Upper lobe of left lung (tissue), 4 donors: ENCODE measurements around the gene CDHR2.

ENCODE experiments used
- CTCF ChIP-seq, 6 experiments: fragments of 450-650 bp in 4 of 6; fragments of 200-600 bp in 2 of 6; sonication (generic) in 2 of 6; IDR thresholded peaks; one replicate each; pipeline ENCODE4 v1.5.1; 2016 to 2019; ENCODE audit warnings: antibody characterized with exemption in 6 of 6
- EP300 ChIP-seq, 4 donors: sonication (generic); formaldehyde crosslinking; IDR thresholded peaks; one replicate each; pipeline ENCODE4 v1.5.1; 2017; ENCODE audit warnings: antibody characterized with exemption in 4 of 4, control low read depth in 2 of 4
- POLR2AphosphoS5 ChIP-seq, 2 donors: sonication (generic); formaldehyde crosslinking; IDR thresholded peaks; one replicate each; pipeline ENCODE4 v1.5.1; 2017; ENCODE audit warnings: antibody characterized with exemption in 2 of 2

DNA sequence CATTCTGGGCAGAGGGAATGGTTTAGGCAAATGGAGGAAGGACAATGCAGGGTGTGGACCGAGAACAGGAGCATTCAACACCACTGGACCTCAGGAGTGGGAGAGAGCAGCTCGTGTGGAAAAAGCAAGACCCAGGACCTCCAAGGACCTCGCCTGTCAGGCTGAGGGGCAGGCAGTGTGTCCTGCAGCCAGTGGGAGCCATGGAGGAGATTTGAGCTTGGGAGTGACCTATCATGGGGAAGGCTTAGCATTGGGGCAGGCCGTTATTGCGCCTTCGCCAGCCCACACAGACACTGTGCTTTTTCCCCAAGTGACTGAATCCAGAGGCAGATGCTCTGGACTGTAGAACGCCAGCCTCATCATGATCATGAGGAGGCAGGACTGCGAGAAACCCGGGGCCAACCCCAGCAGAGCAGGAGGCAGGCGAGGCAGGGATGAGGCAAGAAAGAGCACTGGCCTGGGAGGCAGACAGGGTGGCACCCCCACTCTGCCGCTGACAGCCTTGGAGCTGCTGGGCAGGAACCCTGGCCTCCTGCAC, 3.3 kb downstream of the CDHR2 start:
- TF ChIP-seq CTCF (IDR thresholded peaks at IDR 0.05) (no peak), POLR2AphosphoS5 (IDR thresholded peaks at IDR 0.05) (no peak), EP300 (IDR thresholded peaks at IDR 0.05) (no peak)
